ENCODE results near the gene DTX3.

GRCh38 chr12:57579677-57580465 is 24.8 kb upstream of the DTX3 start:
- TF ChIP-seq POLR2AphosphoS5 (IDR thresholded peaks at IDR 0.05) (no peak), EP300 (IDR thresholded peaks at IDR 0.05) (no peak), CTCF (IDR thresholded peaks at IDR 0.05) (no peak), POLR2A (IDR thresholded peaks at IDR 0.05) (no peak)
